ENCODE results near the gene CCR4. TPM values are rescaled to one million over a fixed set of nuclear protein-coding genes. Genes with fewer than 3 reads are reported as not detected.
"Not testable (repeated sequence)": the region's sequence is repeated elsewhere in the genome, so short reads cannot be mapped to it uniquely, and the experiment has no call there.

Gene CCR4
- polyA plus RNA-seq, 4 donors, result 0.19 to 0.35 (median 0.26) TPM

GRCh38 chr3:32977861-32978260 is 26.4 kb downstream of the CCR4 start:
- no peak for DNase-seq (ENCODE audit: low read depth in 4 of 4, low spot score in 2 of 4)

- DNase-seq (ENCODE audit: low read depth in 4 of 4, low spot score in 2 of 4), result no peak
Measured at GRCh38 chr3:32978331-32978730, 26.9 kb downstream of the CCR4 start.

GRCh38 chr3:32983124-32983523 is 31.7 kb downstream of the CCR4 start:
- no peak for DNase-seq (ENCODE audit: low read depth in 4 of 4, low spot score in 2 of 4)

GRCh38 chr3:32984918-32985317 is 33.5 kb downstream of the CCR4 start:
- not testable (repeated sequence) for DNase-seq (ENCODE audit: low read depth in 4 of 4, low spot score in 2 of 4)

GRCh38 chr3:32989171-32989570 is 37.7 kb downstream of the CCR4 start:
- no peak for DNase-seq (ENCODE audit: low read depth in 4 of 4, low spot score in 2 of 4)

- no peak for DNase-seq (ENCODE audit: low read depth in 4 of 4, low spot score in 2 of 4)
Measured at GRCh38 chr3:32990116-32990515, 38.7 kb downstream of the CCR4 start.

GRCh38 chr3:32991781-32992180 is 40.3 kb downstream of the CCR4 start:
- DNase-seq (ENCODE audit: low read depth in 4 of 4, low spot score in 2 of 4), result no peak

- no peak for DNase-seq (ENCODE audit: low read depth in 4 of 4, low spot score in 2 of 4)
Measured at GRCh38 chr3:32992310-32992686, 40.9 kb downstream of the CCR4 start.

GRCh38 chr3:32994045-32994444 is 42.6 kb downstream of the CCR4 start:
- no peak for DNase-seq (ENCODE audit: low read depth in 4 of 4, low spot score in 2 of 4)

- no peak for DNase-seq (ENCODE audit: low read depth in 4 of 4, low spot score in 2 of 4)
Measured at GRCh38 chr3:32995098-32995497, 43.7 kb downstream of the CCR4 start.

GRCh38 chr3:32996048-32996754 is 44.8 kb downstream of the CCR4 start:
- DNase-seq (ENCODE audit: low read depth in 4 of 4, low spot score in 2 of 4), result no peak

- no peak for DNase-seq (ENCODE audit: low read depth in 4 of 4, low spot score in 2 of 4)
Measured at GRCh38 chr3:32996755-32997091, 45.3 kb downstream of the CCR4 start.

GRCh38 chr3:32998631-32999451 is 47.4 kb downstream of the CCR4 start:
- no peak for DNase-seq (ENCODE audit: low read depth in 4 of 4, low spot score in 2 of 4)

GRCh38 chr3:33000691-33001385 is 49.4 kb downstream of the CCR4 start:
- DNase-seq (ENCODE audit: low read depth in 4 of 4, low spot score in 2 of 4), result no peak

- no peak for DNase-seq (ENCODE audit: low read depth in 4 of 4, low spot score in 2 of 4)
Measured at GRCh38 chr3:33001889-33002288, 50.4 kb downstream of the CCR4 start.

GRCh38 chr3:33003308-33003707 is 51.9 kb downstream of the CCR4 start:
- no peak for DNase-seq (ENCODE audit: low read depth in 4 of 4, low spot score in 2 of 4)

- no peak for DNase-seq (ENCODE audit: low read depth in 4 of 4, low spot score in 2 of 4)
Measured at GRCh38 chr3:33004205-33004604, 52.8 kb downstream of the CCR4 start.

- no peak for DNase-seq (ENCODE audit: low read depth in 4 of 4, low spot score in 2 of 4)
Measured at GRCh38 chr3:33004961-33005360, 53.5 kb downstream of the CCR4 start.

Measured in left renal cortex interstitium (tissue), 4 donors.